ENCODE results near the gene ST7.

The ST7 gene

DNA sequence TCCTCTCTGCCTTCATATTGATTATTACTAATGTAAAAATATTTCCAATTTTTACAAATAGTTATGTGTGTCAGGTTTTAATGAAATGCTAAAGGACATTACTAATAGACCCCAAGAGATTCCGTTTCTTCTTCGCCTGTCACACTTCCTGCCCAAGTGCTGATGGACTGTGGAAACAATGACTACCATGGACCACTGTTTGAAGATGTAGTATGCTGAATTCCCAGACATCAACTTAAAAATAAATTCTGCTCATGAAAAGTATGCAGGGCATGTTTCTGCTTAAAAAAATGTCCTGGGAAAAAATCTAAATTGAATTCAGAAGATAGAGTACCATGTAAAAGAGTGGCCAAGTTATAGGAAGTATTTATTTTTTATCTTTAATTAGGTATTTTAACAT lies 52.1 kb downstream of the ST7 start:
- H3K9me3 Mint-ChIP-seq (ENCODE audit: low read depth), result no peaks in the 10 kb centered on the region
- H3K36me3 Mint-ChIP-seq, result no peaks in the 10 kb centered on the region
- H3K4me1 Mint-ChIP-seq (ENCODE audit: low read depth), result peaks cover 48% of the 10 kb centered on the region
- H3K27ac Mint-ChIP-seq, result no peak overlapping the region
- H3K27me3 Mint-ChIP-seq, result no peaks in the 10 kb centered on the region
- no peak overlapping the region for H3K4me3 Mint-ChIP-seq

DNA sequence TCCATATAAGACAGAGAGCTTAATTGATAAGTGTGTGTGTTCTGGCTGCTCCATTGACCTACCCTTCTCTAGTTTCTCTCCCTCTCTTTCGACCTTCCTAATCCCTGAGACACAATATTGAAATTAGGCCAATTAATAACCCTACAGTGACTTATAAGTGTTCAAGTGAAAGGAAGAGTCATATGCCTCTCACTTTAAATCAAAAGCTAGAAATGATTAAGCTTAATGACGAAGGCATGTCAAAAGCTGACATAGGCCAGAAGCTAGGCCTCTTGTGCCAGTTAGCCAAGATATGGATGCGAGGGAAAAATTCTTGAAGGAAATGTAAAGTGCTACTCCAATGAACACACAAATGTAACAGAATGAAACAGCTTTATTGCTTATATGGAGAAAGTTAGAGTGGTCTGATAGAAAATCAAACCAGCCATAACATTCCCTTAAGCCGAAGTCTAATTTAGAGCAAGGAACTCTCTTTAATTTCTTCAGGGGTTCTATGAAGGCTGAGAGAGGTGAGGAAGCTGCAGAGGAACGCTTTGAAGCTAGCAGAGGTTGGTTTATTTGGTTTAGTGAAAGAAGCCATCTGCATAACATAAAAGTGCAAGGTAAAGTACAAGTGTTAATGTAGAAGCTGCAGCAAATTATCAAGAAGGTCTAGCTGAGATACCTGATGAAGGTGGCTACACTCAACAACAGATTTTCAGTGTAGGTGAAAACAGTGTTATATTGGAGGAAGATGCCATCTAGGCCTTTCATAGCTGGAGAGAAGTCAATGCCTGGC lies 53.8 kb downstream of the ST7 start:
- H3K4me1 Mint-ChIP-seq (ENCODE audit: low read depth), result peaks cover 65% of the 10 kb centered on the region
- no peaks in the 10 kb centered on the region for H3K36me3 Mint-ChIP-seq
- peak overlapping the region; percentile 67 for H3K27ac Mint-ChIP-seq
- no peaks in the 10 kb centered on the region for H3K9me3 Mint-ChIP-seq (ENCODE audit: low read depth)
- peak overlapping the region; percentile 51 for H3K4me3 Mint-ChIP-seq
- no peaks in the 10 kb centered on the region for H3K27me3 Mint-ChIP-seq

DNA sequence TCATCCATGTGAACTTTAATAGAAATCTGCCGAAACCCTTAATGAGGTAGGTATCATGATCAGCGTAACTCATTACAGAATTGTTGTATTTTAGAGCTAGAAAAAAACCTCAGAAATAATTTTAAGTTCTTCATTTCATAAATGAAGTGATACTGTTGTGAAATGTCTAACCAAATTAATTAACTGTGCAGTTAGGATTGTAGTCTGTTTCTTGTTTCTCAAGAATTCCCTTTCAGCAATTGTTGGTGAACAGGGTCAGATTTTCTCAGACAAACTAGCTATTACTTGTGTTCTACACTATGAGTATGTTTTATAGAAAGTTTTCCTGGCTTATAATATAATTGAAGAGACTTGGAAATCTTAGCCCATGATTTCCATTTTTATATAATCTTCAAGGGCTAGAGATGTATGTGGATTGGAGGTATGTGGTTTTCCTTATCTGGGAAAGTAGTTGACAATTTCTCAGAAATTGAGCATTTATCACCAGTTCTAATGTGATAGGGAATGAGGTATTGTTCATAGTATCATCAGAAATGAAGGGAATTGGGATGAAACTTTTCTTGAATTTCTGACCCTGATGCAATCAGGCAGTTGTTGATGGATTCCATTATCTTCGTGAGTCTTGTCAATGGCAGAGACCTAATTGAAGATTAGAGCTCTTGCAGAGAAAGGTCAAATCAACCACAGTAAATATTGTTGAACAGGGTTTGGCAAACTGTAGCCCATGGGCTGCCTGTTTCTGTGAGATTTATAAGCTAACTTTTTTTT lies 55.0 kb downstream of the ST7 start:
- H3K27me3 Mint-ChIP-seq, result no peaks in the 10 kb centered on the region
- peak overlapping the region; percentile 47 for H3K4me3 Mint-ChIP-seq
- peaks cover 71% of the 10 kb centered on the region for H3K4me1 Mint-ChIP-seq (ENCODE audit: low read depth)
- H3K27ac Mint-ChIP-seq, result peak overlapping the region; percentile 68
- H3K36me3 Mint-ChIP-seq, result no peaks in the 10 kb centered on the region
- H3K9me3 Mint-ChIP-seq (ENCODE audit: low read depth), result no peaks in the 10 kb centered on the region

DNA sequence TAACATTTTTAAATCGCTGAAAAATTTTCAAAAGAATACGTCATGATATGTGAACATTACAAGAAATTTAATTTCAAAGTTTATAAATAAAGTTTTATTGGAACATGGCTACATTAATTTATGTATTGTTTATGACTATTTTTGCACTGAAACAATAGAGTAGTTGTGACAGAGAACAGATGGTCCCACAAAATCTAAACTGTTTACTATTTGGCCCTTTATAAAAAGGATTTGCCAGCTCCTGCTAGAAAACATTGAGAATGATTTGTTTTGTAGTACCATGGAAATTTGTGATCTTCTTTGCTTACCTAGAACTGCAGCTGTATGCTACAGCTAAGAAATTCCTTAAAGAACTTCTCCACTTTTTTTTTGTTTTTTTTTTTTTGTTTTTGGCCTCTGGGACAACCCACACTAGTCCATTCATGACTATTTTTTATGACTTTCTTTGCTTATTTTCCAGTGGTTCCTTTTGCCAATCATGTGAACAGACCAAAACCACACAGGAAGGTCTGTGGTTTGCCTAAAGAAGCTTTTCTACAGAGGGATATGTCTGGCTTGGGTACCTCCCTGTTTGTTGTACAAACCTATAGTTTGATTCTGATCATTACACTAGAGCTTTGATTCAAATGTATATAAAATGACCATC lies 55.7 kb downstream of the ST7 start:
- Mint-ChIP-seq H3K27ac (peak overlapping the region; percentile 51), H3K9me3 (ENCODE audit: low read depth) (no peaks in the 10 kb centered on the region), H3K27me3 (no peaks in the 10 kb centered on the region), H3K4me3 (peak overlapping the region; percentile 67), H3K36me3 (no peaks in the 10 kb centered on the region), H3K4me1 (ENCODE audit: low read depth) (peaks cover 71% of the 10 kb centered on the region)

DNA sequence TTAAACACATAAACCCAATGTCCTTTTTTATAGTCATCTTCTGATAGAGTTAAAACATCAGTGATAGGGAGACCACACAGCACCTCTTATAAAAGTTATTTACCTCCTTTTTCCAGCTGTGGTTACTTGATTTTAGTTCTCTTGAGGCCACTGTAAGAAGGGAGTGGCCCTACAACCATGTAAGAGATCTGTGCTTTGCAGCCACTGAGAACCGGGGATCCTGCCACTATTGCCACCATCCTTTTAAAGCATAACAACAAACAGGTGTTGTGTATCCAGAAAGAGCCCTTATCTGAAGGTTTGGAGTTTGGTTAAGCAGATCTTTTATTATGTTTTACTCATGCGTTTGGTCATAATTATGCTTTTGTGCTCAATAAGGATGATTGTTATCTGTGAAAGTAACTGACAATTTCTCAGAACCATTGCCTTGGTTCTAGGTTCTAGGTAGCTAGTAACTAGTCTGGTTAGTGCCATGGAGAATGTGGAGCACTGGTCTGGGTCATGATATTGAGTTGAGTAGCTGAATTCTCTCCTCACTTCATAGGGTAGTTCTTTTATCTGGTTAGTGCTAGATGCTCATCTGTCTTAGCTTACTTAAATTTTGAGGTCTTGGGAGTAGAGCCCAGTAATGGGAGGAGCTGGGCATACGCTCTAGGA lies 56.5 kb downstream of the ST7 start:
- Mint-ChIP-seq H3K9me3 (ENCODE audit: low read depth) (no peaks in the 10 kb centered on the region), H3K27me3 (no peaks in the 10 kb centered on the region), H3K36me3 (no peaks in the 10 kb centered on the region), H3K4me3 (peak overlapping the region; percentile 67), H3K27ac (peak overlapping the region; percentile 92), H3K4me1 (ENCODE audit: low read depth) (peaks cover 79% of the 10 kb centered on the region)

DNA sequence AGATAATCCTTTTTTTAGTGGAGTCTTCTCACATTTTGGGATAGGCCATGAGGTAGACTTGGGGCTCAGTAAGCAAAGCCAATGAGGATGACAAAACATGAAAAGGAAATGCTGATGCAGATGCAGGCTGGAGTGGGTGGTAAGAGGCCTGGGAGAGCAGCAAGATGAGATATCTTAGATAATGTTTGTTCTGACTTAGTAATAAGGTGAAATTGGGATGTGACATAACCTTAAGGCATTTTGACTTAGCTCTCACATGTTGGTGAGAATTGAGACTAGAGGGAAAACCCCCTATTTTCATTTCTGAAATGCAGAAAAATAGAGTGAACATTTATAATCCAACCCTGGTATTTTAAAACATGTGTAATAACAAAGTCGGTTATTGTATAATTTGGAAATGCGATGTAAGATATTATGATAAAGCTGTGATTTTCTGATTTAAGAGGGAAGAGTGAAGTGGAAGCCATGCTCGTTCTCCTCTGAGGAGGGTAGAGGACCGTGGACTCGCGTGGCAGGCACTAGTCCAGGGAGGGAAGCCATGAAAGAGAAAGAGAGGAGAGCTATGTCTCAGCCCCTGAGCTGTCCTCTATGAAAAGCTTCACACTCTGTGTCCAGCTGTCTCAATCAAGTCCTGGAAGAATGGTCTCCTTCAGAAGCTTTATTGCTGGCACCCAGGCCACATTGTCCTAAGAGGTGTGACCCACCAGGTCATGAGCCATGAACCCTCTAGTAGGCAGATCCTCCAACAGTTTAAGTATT lies 57.3 kb downstream of the ST7 start:
- H3K4me3 Mint-ChIP-seq, result peak overlapping the region; percentile 67
- H3K27ac Mint-ChIP-seq, result peak overlapping the region; percentile 92
- H3K27me3 Mint-ChIP-seq, result no peaks in the 10 kb centered on the region

DNA sequence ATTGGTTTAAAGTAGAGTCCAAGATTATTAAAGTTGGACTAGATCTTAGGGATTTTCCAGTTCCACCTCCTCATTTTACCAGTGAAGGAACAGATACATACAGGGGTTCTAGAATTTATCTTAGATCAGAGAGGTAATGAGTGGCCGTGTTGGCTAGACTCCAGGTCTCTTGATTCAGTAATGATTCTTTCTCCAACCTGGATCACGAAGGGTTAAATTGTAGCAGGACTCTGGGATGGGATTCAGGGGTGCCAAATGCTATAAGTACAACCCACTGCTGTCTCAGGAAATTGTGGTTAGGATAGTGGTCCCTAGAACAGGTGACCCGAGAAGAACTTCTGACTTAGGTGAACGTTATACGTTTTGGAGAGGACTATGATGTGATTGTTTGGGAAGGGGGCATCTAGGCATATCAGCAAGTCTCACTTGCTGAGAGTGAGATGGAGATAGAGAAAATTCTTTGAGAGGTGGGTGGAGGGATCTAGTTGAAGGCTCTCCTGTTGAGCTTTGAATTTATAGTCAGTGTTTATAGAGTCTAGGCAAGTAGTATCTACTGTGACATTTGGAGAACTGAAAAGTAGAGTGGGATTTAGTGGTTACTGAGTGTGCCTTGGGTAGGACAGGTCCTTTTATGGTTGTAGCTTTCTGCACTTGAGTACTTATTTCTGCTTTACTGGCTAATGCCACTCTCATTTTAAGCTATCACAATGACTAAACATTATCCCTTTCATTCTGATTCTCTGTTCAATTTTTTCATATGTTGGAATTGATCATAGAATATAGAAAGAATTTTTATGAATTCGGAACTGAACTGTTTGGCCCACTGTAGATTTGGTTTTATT lies 58.3 kb downstream of the ST7 start:
- no peaks in the 10 kb centered on the region for H3K27me3 Mint-ChIP-seq
- peak overlapping the region; percentile 41 for H3K4me3 Mint-ChIP-seq
- no peaks in the 10 kb centered on the region for H3K9me3 Mint-ChIP-seq (ENCODE audit: low read depth)
- peaks cover 79% of the 10 kb centered on the region for H3K4me1 Mint-ChIP-seq (ENCODE audit: low read depth)
- no peaks in the 10 kb centered on the region for H3K36me3 Mint-ChIP-seq
- H3K27ac Mint-ChIP-seq, result peak overlapping the region; percentile 52

More for the DNA sequence above, 57.3 kb downstream of the ST7 start:
- H3K36me3 Mint-ChIP-seq, result no peaks in the 10 kb centered on the region
- no peaks in the 10 kb centered on the region for H3K9me3 Mint-ChIP-seq (ENCODE audit: low read depth)
- peaks cover 82% of the 10 kb centered on the region for H3K4me1 Mint-ChIP-seq (ENCODE audit: low read depth)

DNA sequence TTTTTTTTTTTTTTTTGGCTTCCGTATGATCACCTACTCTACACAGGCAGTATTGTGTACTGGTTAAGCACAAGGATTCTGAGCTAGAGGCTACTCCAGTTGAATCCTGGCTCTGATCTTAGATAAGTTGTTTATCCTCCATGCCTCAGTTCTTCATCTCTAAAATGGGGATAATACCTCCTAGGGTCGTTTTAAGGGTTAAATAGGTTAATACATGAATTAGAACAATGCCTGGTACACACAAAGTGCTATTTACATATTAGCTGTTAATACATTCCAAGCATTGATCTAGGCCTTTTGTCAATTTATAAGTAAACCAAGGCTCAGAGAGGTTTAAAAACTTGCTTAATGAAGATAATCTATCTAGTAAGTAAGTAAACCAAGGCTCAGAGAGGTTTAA lies 59.0 kb downstream of the ST7 start:
- no peak overlapping the region for H3K4me3 Mint-ChIP-seq
- H3K27ac Mint-ChIP-seq, result peak overlapping the region; percentile 10
- no peaks in the 10 kb centered on the region for H3K36me3 Mint-ChIP-seq
- H3K4me1 Mint-ChIP-seq (ENCODE audit: low read depth), result peaks cover 77% of the 10 kb centered on the region
- no peaks in the 10 kb centered on the region for H3K27me3 Mint-ChIP-seq
- H3K9me3 Mint-ChIP-seq (ENCODE audit: low read depth), result no peaks in the 10 kb centered on the region

DNA sequence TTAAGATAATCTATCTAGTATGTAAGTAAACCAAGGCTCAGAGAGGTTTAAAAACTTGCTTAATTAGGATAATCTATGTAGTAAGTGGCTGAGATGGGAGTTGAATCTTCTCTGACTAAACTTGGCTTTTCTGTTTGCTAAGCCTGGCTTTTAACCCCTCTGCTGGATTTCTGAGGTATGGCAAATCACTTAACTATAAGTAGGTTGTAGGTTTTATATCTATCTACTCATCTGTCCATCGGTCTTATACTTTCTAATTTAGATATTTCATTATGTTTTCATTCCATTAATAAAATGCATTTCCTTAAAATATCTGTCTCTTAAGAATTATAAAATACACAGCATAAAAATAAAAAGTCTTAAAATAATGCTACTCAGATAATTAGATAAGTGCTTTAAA lies 59.4 kb downstream of the ST7 start:
- Mint-ChIP-seq H3K27me3 (no peaks in the 10 kb centered on the region), H3K4me1 (ENCODE audit: low read depth) (peaks cover 74% of the 10 kb centered on the region), H3K36me3 (no peaks in the 10 kb centered on the region)

DNA sequence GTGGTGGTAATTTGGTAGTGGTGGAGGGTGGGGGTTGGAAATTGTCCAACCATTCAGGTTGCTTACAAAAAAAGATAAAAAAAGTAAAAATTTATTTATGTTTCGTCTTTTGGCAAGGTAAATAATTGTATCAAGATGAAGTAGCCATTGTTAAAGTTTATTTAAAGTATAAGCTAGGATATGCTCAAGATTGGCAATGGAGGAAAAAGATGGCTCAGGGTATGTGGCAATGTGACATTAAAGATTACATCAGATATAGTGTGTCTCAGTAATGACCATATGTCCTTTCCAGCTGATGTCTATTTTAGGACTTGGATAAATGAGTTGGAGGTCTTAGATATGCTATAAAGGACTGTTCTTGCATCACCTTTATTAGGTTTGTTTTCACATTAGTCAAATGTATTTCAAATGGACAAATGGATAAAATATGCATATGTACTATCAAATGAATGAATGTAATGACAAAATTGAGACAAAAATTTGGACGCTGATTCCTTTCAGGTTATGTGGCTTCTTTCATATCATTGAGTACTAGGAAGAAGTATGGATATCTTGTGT lies 60.9 kb downstream of the ST7 start:
- H3K4me3 Mint-ChIP-seq, result no peak overlapping the region
- no peaks in the 10 kb centered on the region for H3K36me3 Mint-ChIP-seq
- H3K9me3 Mint-ChIP-seq (ENCODE audit: low read depth), result no peaks in the 10 kb centered on the region
- H3K4me1 Mint-ChIP-seq (ENCODE audit: low read depth), result peaks cover 59% of the 10 kb centered on the region
- H3K27ac Mint-ChIP-seq, result no peak overlapping the region
- H3K27me3 Mint-ChIP-seq, result no peaks in the 10 kb centered on the region

More for the DNA sequence above, 59.4 kb downstream of the ST7 start:
- H3K9me3 Mint-ChIP-seq (ENCODE audit: low read depth), result no peaks in the 10 kb centered on the region
- no peak overlapping the region for H3K4me3 Mint-ChIP-seq
- no peak overlapping the region for H3K27ac Mint-ChIP-seq

DNA sequence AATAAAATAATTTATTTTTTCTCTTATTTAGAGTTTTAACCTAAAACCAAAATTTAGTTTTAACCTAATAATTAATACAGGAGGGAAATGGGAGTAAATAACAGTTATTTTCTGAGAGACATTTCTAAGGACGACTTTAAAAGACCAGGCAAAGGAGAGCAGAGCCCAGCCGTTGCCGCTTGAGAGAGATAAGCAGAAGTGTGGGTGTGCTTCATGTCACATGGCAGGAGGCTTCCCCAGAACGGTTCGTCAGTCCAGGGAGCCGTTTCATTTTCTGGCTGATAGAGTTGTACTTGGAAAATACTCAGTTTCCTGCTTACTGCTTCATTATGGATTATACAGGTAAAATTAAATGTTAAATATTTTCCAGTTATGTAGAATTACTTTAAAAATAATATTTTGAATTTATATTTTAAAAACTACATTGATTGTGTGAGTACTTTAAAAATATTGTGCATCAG lies 61.4 kb downstream of the ST7 start:
- H3K9me3 Mint-ChIP-seq (ENCODE audit: low read depth), result no peaks in the 10 kb centered on the region
- H3K4me3 Mint-ChIP-seq, result no peak overlapping the region
- no peaks in the 10 kb centered on the region for H3K27me3 Mint-ChIP-seq
- H3K36me3 Mint-ChIP-seq, result no peaks in the 10 kb centered on the region
- H3K4me1 Mint-ChIP-seq (ENCODE audit: low read depth), result peaks cover 54% of the 10 kb centered on the region
- H3K27ac Mint-ChIP-seq, result no peak overlapping the region

DNA sequence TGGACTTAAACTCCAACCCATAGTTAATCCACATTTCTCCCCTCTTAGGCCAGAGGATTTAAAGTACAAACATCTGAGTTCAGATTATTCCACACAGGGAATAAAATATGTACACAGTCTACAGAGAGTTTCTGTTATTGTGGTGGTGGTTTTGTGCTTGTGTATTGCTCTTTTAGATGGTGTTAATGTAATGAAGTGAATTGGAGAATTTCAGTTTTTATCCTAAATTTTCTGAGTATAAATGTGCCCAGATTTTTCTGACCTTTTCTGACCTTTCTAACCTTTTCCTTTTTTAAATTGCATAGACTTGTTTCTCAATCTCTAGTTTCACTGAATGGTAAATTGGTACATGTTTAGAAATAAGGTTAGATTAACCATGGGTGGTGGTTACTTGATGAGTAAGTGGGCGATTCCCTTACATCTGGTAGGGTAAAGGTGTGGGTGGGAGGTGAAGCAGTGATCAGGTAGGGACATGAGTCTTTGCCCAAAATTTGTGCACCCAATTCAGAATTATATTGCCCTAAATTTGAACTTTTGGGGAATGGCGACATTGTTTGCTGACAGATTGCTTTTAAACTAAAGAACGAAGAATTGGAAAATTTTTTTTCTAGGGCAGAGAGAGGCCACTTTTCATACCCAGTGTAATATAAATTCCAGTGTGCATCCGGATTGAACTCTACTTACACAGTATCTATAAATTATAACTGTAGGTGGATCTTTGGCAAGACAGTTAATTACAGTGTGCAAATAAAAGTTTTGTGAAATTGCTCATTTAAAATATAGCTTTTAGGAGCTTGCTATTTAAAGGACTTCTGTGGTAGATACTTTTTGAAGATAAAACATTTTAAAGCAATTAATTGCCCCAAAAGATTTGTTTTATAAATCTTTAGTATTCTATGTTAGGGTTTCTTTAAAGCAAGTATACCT lies 62.2 kb downstream of the ST7 start:
- Mint-ChIP-seq H3K36me3 (no peaks in the 10 kb centered on the region), H3K27ac (no peak overlapping the region), H3K4me1 (ENCODE audit: low read depth) (peaks cover 46% of the 10 kb centered on the region), H3K9me3 (ENCODE audit: low read depth) (no peaks in the 10 kb centered on the region), H3K27me3 (no peaks in the 10 kb centered on the region), H3K4me3 (peak overlapping the region; percentile 2)

Data from activated naive CD8-positive, alpha-beta T cell (primary cell).